ENCODE measurements around the gene RPRD1B.

Gene RPRD1B

GRCh38 chr20:38043512-38044300 lies 10.2 kb downstream of the RPRD1B start:
- no peaks in the 10 kb centered on the region for H4K20me1 ChIP-seq (ENCODE audit: insufficient read depth, low read length)
- H3K79me2 ChIP-seq (ENCODE audit: insufficient read depth, low read length): peaks cover 62% of the 10 kb centered on the region
- no peaks in the 10 kb centered on the region for H3K9me2 ChIP-seq (ENCODE audit: low read depth, low read length)
- H3K27me3 ChIP-seq (ENCODE audit: insufficient read depth, low read length): no peaks in the 10 kb centered on the region
- H3K27ac ChIP-seq (ENCODE audit: low read depth, low read length, poor library complexity, severe bottlenecking): no peak overlapping the region
- no peak overlapping the region for H3K4me3 ChIP-seq (ENCODE audit: low read depth, low read length, poor library complexity, severe bottlenecking)
- H3K4me2 ChIP-seq (ENCODE audit: low read length): no peak overlapping the region
- no peaks in the 10 kb centered on the region for H3K4me1 ChIP-seq (ENCODE audit: insufficient read depth, low read length, severe bottlenecking)
- no peaks in the 10 kb centered on the region for H3F3A ChIP-seq (ENCODE audit: insufficient read depth, low read length)
- peaks cover 91% of the 10 kb centered on the region for H3K36me3 ChIP-seq (ENCODE audit: insufficient read depth, low read length)
- no peak overlapping the region for H2AFZ ChIP-seq (ENCODE audit: low read length)
- no peaks in the 10 kb centered on the region for H3K9me3 ChIP-seq (ENCODE audit: low read length)
- no peak for TF ChIP-seq EZH2 (IDR thresholded peaks at IDR 0.05; ENCODE audit: borderline replicate concordance, low read length)
- TF ChIP-seq CTCF (IDR thresholded peaks at IDR 0.05; ENCODE audit: low read length): no peak
- H3K9ac ChIP-seq (ENCODE audit: low read length): no peak overlapping the region

DNA sequence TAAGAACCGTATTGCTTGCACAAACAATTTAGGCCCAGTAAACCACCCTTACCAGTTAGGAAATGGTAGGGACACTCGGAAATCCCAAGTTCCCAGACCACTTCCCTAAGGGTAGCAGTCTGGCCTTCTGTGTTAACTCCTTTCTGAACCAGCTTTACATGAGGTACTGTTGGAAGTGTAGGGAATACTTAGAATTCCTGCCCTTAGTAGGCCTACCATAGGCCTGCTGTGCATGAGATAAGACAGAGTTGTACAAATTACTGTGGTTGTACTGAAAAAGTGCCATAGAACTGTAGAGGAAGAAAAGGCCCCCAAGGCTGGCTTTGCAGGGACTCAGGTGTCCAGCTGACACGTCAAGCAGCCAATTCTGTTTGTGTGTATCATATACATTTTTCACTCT lies 11.1 kb downstream of the RPRD1B start:
- Histone ChIP-seq H3K4me1 (ENCODE audit: insufficient read depth, low read length, severe bottlenecking) (no peaks in the 10 kb centered on the region), H3K9ac (ENCODE audit: low read length) (no peak overlapping the region), H3K4me3 (ENCODE audit: low read depth, low read length, poor library complexity, severe bottlenecking) (no peak overlapping the region), H3F3A (ENCODE audit: insufficient read depth, low read length) (no peaks in the 10 kb centered on the region), H3K36me3 (ENCODE audit: insufficient read depth, low read length) (peaks cover 95% of the 10 kb centered on the region), H4K20me1 (ENCODE audit: insufficient read depth, low read length) (no peaks in the 10 kb centered on the region), H2AFZ (ENCODE audit: low read length) (no peak overlapping the region), H3K4me2 (ENCODE audit: low read length) (no peak overlapping the region), H3K9me2 (ENCODE audit: low read depth, low read length) (no peaks in the 10 kb centered on the region), H3K9me3 (ENCODE audit: low read length) (no peaks in the 10 kb centered on the region), H3K79me2 (ENCODE audit: insufficient read depth, low read length) (peaks cover 57% of the 10 kb centered on the region), H3K27me3 (ENCODE audit: insufficient read depth, low read length) (no peaks in the 10 kb centered on the region), H3K27ac (ENCODE audit: low read depth, low read length, poor library complexity, severe bottlenecking) (no peak overlapping the region)
- TF ChIP-seq CTCF (IDR thresholded peaks at IDR 0.05; ENCODE audit: low read length) (no peak), EZH2 (IDR thresholded peaks at IDR 0.05; ENCODE audit: borderline replicate concordance, low read length) (no peak)

GRCh38 chr20:38046572-38046971 lies 13.0 kb downstream of the RPRD1B start:
- peaks cover 94% of the 10 kb centered on the region for H3K36me3 ChIP-seq (ENCODE audit: insufficient read depth, low read length)
- no peaks in the 10 kb centered on the region for H3K4me1 ChIP-seq (ENCODE audit: insufficient read depth, low read length, severe bottlenecking)
- H3K27me3 ChIP-seq (ENCODE audit: insufficient read depth, low read length): no peaks in the 10 kb centered on the region
- H3K9me3 ChIP-seq (ENCODE audit: low read length): no peaks in the 10 kb centered on the region
- TF ChIP-seq EZH2 (IDR thresholded peaks at IDR 0.05; ENCODE audit: borderline replicate concordance, low read length) (no peak), CTCF (IDR thresholded peaks at IDR 0.05; ENCODE audit: low read length) (no peak)
- no peaks in the 10 kb centered on the region for H3K9me2 ChIP-seq (ENCODE audit: low read depth, low read length)
- no peaks in the 10 kb centered on the region for H3F3A ChIP-seq (ENCODE audit: insufficient read depth, low read length)
- H4K20me1 ChIP-seq (ENCODE audit: insufficient read depth, low read length): peaks cover 7% of the 10 kb centered on the region
- no peak overlapping the region for H2AFZ ChIP-seq (ENCODE audit: low read length)
- H3K9ac ChIP-seq (ENCODE audit: low read length): no peak overlapping the region
- H3K4me2 ChIP-seq (ENCODE audit: low read length): no peak overlapping the region
- peaks cover 56% of the 10 kb centered on the region for H3K79me2 ChIP-seq (ENCODE audit: insufficient read depth, low read length)
- H3K27ac ChIP-seq (ENCODE audit: low read depth, low read length, poor library complexity, severe bottlenecking): no peak overlapping the region
- no peak overlapping the region for H3K4me3 ChIP-seq (ENCODE audit: low read depth, low read length, poor library complexity, severe bottlenecking)

All from OCI-LY1 (cell line).